Measurements from ENCODE around the gene NCKAP1. TPM values are rescaled to one million over a fixed set of nuclear protein-coding genes. Genes with fewer than 3 reads are reported as not detected.

Gene NCKAP1
- total RNA-seq, 1 experiment from 2014 or later, result 112 TPM

GRCh38 chr2:183034806-183035205 lies 3.5 kb downstream of the NCKAP1 start:
- peak overlapping the region in 1 of 3 experiments; percentile 92; a peak in 1 of 7 replicates for H3K27ac Mint-ChIP-seq
- H2BK12ac ChIP-seq (ENCODE audit: insufficient read length, low read depth, low read length), result no peak overlapping the region

More at GRCh38 chr2:183034806-183035205, 3.5 kb downstream of the NCKAP1 start:
- Histone ChIP-seq H2BK120ac (ENCODE audit: low read depth, low read length, poor library complexity, severe bottlenecking) (no peak overlapping the region), H2BK15ac (ENCODE audit: low read depth, low read length) (no peak overlapping the region), H3K27me3 (ENCODE audit: insufficient read depth, low read length) (no peaks in the 10 kb centered on the region), H3T11ph (ENCODE audit: low read length) (no peak overlapping the region), H3K79me1 (ENCODE audit: insufficient read depth, low read depth, low read length, poor library complexity, severe bottlenecking) (peaks cover 2% of the 10 kb centered on the region), H3K14ac (ENCODE audit: insufficient read depth, low read length) (no peak overlapping the region), H3K23ac (ENCODE audit: insufficient read length, low read depth, low read length) (no peak overlapping the region), H2AFZ (ENCODE audit: low read length) (no peak overlapping the region), H3K18ac (ENCODE audit: insufficient read length, low read depth, low read length) (no peak overlapping the region), H4K20me1 (ENCODE audit: control insufficient read depth, insufficient read depth, insufficient read length) (no peaks in the 10 kb centered on the region), H3K4me1 (ENCODE audit: insufficient read depth, low read length) (no peaks in the 10 kb centered on the region; the same call in 1 of the 2 replicates), H3K27ac (ENCODE audit: insufficient read length, low read depth, low read length) (no peak overlapping the region), H3K56ac (ENCODE audit: insufficient read length, low read depth, low read length) (no peak overlapping the region), H3K9ac (ENCODE audit: extremely low read depth, insufficient read length, low read length) (no peak overlapping the region), H3K4ac (ENCODE audit: low read depth, low read length) (no peak overlapping the region), H4K8ac (replicated peaks; ENCODE audit: insufficient read length, low read depth, low read length) (no peak overlapping the region), H4K91ac (ENCODE audit: insufficient read length, low read depth, low read length) (no peak overlapping the region), H2AK5ac (ENCODE audit: insufficient read length, low read length) (no peak overlapping the region), H3K4me2 (ENCODE audit: insufficient read depth, insufficient read length, low read length) (no peak overlapping the region), H2BK5ac (ENCODE audit: insufficient read length, low read length) (no peak overlapping the region), H3K23me2 (ENCODE audit: insufficient read length, low read depth, low read length, poor library complexity, severe bottlenecking) (peaks cover 6% of the 10 kb centered on the region), H4K5ac (ENCODE audit: insufficient read length, low read depth, low read length) (no peak overlapping the region), H3K79me2 (ENCODE audit: insufficient read depth, low read length) (peaks cover 48% of the 10 kb centered on the region), H3K9me3 (ENCODE audit: control insufficient read depth, low read depth, low read length) (no peaks in the 10 kb centered on the region), H2BK20ac (ENCODE audit: low read depth, low read length, poor library complexity, severe bottlenecking) (no peak overlapping the region)
- no CpG with 5 or more reads among the region's 1 CpG for WGBS (ENCODE audit: extremely low coverage, insufficient read length, low lambda C conversion rate)
- DNase-seq, result no peak
- TF ChIP-seq CTCF (conservative IDR thresholded peaks at IDR 0.05), result no peak
- Mint-ChIP-seq H3K9me3 (no peaks in the 10 kb centered on the region), H3K27me3 (ENCODE audit: low read depth) (peaks cover 9% of the 10 kb centered on the region), H3K4me1 (peaks cover 48 to 60% of the 10 kb centered on the region in 2 experiments), H3K36me3 (ENCODE audit: insufficient read depth in 1 of 3, low read depth in 3 of 3) (no peaks in the 10 kb centered on the region; a peak in 2 of 7 replicates), H3K4me3 (peak overlapping the region in 1 of 2 experiments; percentile 33; a peak in 1 of 5 replicates)

Measured in H9 (cell line).